Measurements from ENCODE around the gene RASSF5. TPM values are rescaled to one million over a fixed set of nuclear protein-coding genes. Genes with fewer than 3 reads are reported as not detected.

Gene RASSF5
- total RNA-seq, 1 experiment from 2014 or later: 2.1 TPM

GRCh38 chr1:206582971-206583706 lies 75.8 kb downstream of the RASSF5 start (continued):
- TF ChIP-seq, protein P1, sequence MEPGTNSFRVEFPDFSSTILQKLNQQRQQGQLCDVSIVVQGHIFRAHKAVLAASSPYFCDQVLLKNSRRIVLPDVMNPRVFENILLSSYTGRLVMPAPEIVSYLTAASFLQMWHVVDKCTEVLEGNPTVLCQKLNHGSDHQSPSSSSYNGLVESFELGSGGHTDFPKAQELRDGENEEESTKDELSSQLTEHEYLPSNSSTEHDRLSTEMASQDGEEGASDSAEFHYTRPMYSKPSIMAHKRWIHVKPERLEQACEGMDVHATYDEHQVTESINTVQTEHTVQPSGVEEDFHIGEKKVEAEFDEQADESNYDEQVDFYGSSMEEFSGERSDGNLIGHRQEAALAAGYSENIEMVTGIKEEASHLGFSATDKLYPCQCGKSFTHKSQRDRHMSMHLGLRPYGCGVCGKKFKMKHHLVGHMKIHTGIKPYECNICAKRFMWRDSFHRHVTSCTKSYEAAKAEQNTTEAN (CRISPR knock-in tag; IDR thresholded peaks at IDR 0.05): no peak
- TF ChIP-seq NR1H2 (CRISPR knock-in tag; IDR thresholded peaks at IDR 0.05) (no peak), ZNF219 (CRISPR knock-in tag; IDR thresholded peaks at IDR 0.05; ENCODE audit: borderline replicate concordance) (no peak), E2F5 (CRISPR knock-in tag; IDR thresholded peaks at IDR 0.05) (no peak), ZNF396 (CRISPR knock-in tag; IDR thresholded peaks at IDR 0.05; ENCODE audit: borderline replicate concordance) (no peak), SMAD4 (CRISPR knock-in tag; IDR thresholded peaks at IDR 0.05) (no peak), EMX1 (CRISPR knock-in tag; IDR thresholded peaks at IDR 0.05) (no peak), ZNF416 (CRISPR knock-in tag; IDR thresholded peaks at IDR 0.05) (no peak), ELF4 (CRISPR knock-in tag; IDR thresholded peaks at IDR 0.05; ENCODE audit: low read depth) (no peak)
- TF ChIP-seq, protein P2, sequence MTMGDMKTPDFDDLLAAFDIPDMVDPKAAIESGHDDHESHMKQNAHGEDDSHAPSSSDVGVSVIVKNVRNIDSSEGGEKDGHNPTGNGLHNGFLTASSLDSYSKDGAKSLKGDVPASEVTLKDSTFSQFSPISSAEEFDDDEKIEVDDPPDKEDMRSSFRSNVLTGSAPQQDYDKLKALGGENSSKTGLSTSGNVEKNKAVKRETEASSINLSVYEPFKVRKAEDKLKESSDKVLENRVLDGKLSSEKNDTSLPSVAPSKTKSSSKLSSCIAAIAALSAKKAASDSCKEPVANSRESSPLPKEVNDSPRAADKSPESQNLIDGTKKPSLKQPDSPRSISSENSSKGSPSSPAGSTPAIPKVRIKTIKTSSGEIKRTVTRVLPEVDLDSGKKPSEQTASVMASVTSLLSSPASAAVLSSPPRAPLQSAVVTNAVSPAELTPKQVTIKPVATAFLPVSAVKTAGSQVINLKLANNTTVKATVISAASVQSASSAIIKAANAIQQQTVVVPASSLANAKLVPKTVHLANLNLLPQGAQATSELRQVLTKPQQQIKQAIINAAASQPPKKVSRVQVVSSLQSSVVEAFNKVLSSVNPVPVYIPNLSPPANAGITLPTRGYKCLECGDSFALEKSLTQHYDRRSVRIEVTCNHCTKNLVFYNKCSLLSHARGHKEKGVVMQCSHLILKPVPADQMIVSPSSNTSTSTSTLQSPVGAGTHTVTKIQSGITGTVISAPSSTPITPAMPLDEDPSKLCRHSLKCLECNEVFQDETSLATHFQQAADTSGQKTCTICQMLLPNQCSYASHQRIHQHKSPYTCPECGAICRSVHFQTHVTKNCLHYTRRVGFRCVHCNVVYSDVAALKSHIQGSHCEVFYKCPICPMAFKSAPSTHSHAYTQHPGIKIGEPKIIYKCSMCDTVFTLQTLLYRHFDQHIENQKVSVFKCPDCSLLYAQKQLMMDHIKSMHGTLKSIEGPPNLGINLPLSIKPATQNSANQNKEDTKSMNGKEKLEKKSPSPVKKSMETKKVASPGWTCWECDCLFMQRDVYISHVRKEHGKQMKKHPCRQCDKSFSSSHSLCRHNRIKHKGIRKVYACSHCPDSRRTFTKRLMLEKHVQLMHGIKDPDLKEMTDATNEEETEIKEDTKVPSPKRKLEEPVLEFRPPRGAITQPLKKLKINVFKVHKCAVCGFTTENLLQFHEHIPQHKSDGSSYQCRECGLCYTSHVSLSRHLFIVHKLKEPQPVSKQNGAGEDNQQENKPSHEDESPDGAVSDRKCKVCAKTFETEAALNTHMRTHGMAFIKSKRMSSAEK (CRISPR knock-in tag; IDR thresholded peaks at IDR 0.05; ENCODE audit: borderline replicate concordance): no peak
- TF ChIP-seq, protein P3, sequence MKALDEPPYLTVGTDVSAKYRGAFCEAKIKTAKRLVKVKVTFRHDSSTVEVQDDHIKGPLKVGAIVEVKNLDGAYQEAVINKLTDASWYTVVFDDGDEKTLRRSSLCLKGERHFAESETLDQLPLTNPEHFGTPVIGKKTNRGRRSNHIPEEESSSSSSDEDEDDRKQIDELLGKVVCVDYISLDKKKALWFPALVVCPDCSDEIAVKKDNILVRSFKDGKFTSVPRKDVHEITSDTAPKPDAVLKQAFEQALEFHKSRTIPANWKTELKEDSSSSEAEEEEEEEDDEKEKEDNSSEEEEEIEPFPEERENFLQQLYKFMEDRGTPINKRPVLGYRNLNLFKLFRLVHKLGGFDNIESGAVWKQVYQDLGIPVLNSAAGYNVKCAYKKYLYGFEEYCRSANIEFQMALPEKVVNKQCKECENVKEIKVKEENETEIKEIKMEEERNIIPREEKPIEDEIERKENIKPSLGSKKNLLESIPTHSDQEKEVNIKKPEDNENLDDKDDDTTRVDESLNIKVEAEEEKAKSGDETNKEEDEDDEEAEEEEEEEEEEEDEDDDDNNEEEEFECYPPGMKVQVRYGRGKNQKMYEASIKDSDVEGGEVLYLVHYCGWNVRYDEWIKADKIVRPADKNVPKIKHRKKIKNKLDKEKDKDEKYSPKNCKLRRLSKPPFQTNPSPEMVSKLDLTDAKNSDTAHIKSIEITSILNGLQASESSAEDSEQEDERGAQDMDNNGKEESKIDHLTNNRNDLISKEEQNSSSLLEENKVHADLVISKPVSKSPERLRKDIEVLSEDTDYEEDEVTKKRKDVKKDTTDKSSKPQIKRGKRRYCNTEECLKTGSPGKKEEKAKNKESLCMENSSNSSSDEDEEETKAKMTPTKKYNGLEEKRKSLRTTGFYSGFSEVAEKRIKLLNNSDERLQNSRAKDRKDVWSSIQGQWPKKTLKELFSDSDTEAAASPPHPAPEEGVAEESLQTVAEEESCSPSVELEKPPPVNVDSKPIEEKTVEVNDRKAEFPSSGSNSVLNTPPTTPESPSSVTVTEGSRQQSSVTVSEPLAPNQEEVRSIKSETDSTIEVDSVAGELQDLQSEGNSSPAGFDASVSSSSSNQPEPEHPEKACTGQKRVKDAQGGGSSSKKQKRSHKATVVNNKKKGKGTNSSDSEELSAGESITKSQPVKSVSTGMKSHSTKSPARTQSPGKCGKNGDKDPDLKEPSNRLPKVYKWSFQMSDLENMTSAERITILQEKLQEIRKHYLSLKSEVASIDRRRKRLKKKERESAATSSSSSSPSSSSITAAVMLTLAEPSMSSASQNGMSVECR (CRISPR knock-in tag; IDR thresholded peaks at IDR 0.05; ENCODE audit: borderline replicate concordance): no peak

DNA sequence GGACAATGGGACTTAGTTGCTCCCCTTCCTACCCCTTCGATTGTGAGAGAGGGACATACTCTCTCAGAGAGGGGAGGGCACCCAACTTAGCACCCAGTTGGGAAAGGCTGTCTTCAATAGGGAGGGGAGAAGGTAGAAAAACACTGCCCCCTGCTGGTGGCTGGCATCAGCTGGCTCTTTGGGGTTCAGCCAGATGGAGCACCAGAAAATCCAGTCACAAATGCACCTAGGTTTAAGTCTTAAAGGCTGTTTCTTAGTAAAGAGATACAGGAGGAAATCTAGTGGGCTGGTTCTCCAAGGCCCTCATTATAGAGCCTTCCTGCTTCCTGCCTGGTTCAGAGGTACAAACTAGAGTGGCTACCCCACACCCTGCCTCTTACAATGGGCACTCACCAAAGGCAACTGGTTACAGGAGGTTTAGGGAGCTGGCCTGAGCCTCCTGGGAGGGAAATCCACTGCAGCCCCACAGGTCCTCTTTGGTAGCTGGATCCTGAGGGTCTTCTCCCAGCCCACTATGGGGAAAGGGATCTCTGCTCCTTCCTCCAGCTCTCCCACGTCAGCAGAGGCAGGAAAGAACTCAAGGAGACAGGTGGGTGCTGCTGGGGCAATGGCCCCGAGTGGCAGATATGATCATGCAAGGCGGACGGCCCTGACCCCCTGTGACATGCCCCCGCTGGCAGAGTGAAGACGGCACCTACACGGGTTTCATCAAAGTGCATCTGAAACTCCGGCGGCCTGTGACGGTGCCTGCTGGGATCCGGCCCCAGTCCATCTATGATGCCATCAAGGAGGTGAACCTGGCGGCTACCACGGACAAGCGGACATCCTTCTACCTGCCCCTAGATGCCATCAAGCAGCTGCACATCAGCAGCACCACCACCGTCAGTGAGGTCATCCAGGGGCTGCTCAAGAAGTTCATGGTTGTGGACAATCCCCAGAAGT lies 76.6 kb downstream of the RASSF5 start:
- ATAC-seq (peak; percentile 84), DNase-seq (ENCODE audit: low spot score) (peak; percentile 84)
- ChIA-PET POLR2A (no interaction called here), CTCF (interaction anchor here (0.6 to 7.8 kb wide), 41 partner anchors 8 to 665 kb away, joined by 3 to 126 read pairs (median 7); partner anchors contain the start of genes DYRK3, EIF2D, IKBKE and RASSF5)
- no peaks in the 10 kb centered on the region for H3K36me3 Mint-ChIP-seq
- H3K27ac Mint-ChIP-seq: peak overlapping the region; percentile 79
- peak; percentile 90 for TF ChIP-seq CTCF (IDR thresholded peaks at IDR 0.05)
- TF ChIP-seq ZNF396 (CRISPR knock-in tag; IDR thresholded peaks at IDR 0.05; ENCODE audit: borderline replicate concordance): no peak
- peaks cover 4% of the 10 kb centered on the region for H3K4me1 Mint-ChIP-seq
- no peaks in the 10 kb centered on the region for H3K27me3 Mint-ChIP-seq (ENCODE audit: low read depth)
- H3K4me3 Mint-ChIP-seq: no peak overlapping the region
- no peaks in the 10 kb centered on the region for H3K9me3 Mint-ChIP-seq

All from WTC11 (cell line).